GM12878 (cell line): ENCODE data around the gene SCLT1. TPM values are rescaled to one million over a fixed set of nuclear protein-coding genes. Genes with fewer than 3 reads are reported as not detected.

ENCODE experiments used
- ATAC-seq: fragments of 200-7000 bp; cut with Tn5 transposase; 3 replicates; pipeline ENCODE4 v1.9.1; 2020; ENCODE audit warnings: mild to moderate bottlenecking, moderate library complexity
- BruUV-seq: library from RNA; stranded (reverse); fragments of 400-500 nt; replicated peaks from 2 replicates; lab custom pipeline; 2021; lab: Mats Ljungman, UMichigan
- CTCF ChIA-PET: fragments of 300-600 bp; sonication (Branson Sonifier 250); formaldehyde crosslinking; extraction: SDS; loops from one replicate; lab custom pipeline; 2021; ENCODE audit warnings: inconsistent platforms; lab: Yijun Ruan, JAX
- POLR2A ChIA-PET: fragments of 350-600 bp; formaldehyde crosslinking; extraction: SDS; loops from one replicate; lab custom pipeline; 2021; ENCODE audit warnings: inconsistent platforms; lab: Charles Lee
- RAD21 ChIA-PET: fragments of 300-600 bp; sonication (Branson Sonifier 250); formaldehyde crosslinking; loops from one replicate; lab custom pipeline; 2023; ENCODE audit warnings: antibody characterized with exemption; ENCODE audit not compliant: unreplicated experiment; lab: Charles Lee
- SMC1A ChIA-PET: fragments of 300-600 bp; sonication (Branson Sonifier 250); formaldehyde crosslinking; loops from one replicate; lab custom pipeline; 2023; ENCODE audit not compliant: unreplicated experiment, uncharacterized antibody; lab: Charles Lee
- DNase-seq: peaks from one replicate; pipeline ENCODE4 v3.0.0-alpha.2; 2011; ENCODE audit warnings: low read depth, low spot score
- FAIRE-seq: peaks from 3 replicates; lab custom pipeline; 2011; peaks lifted over from hg19 to GRCh38; lab: Jason Lieb, UNC
- H2AFZ ChIP-seq: 2 replicates; pipeline ENCODE4 v1.6.0; 2011; ENCODE audit warnings: low read depth, low read length, control low read depth; ENCODE audit not compliant: control insufficient read depth
- H3K27ac ChIP-seq: 2 replicates; pipeline ENCODE4 v1.5.1; 2011; ENCODE audit warnings: control low read depth; ENCODE audit not compliant: control insufficient read depth, insufficient read depth
- H3K27me3 ChIP-seq, 2 experiments: replicated peaks in 1 of 2; 2 replicates each; pipeline versions ENCODE4 v1.6.0 to v1.6.1; 2011; ENCODE audit warnings: low read length in 1 of 2; ENCODE audit not compliant: control insufficient read depth in 2 of 2, insufficient read depth in 2 of 2
- H3K36me3 ChIP-seq, 2 experiments: 2 replicates each; pipeline ENCODE4 v1.5.1; 2011; ENCODE audit warnings: low read length in 1 of 2; ENCODE audit not compliant: control insufficient read depth in 2 of 2, insufficient read depth in 2 of 2
- H3K4me1 ChIP-seq: 2 replicates; pipeline ENCODE4 v1.6.1; 2011; ENCODE audit warnings: mild to moderate bottlenecking, low read length, moderate library complexity, mixed read lengths; ENCODE audit not compliant: control insufficient read depth, insufficient read depth
- H3K4me2 ChIP-seq: 2 replicates; pipeline ENCODE4 v1.6.0; 2011; ENCODE audit warnings: control low read depth; ENCODE audit not compliant: control insufficient read depth, insufficient read depth
- H3K4me3 ChIP-seq: fragments of 200-600 bp; sonication (generic); 2 replicates; pipeline ENCODE4 v1.5.1; 2016
- H3K79me2 ChIP-seq: 2 replicates; pipeline ENCODE4 v1.6.0; 2011; ENCODE audit warnings: low read length; ENCODE audit not compliant: control insufficient read depth, insufficient read depth
- H3K9ac ChIP-seq: 2 replicates; pipeline ENCODE4 v1.8.0; 2011; ENCODE audit warnings: low read length, control low read depth, mixed read lengths; ENCODE audit not compliant: control insufficient read depth, insufficient read depth
- H3K9me3 ChIP-seq: replicated peaks from 3 replicates; pipeline ENCODE4 v1.5.1; 2011; ENCODE audit warnings: mild to moderate bottlenecking, low read length; ENCODE audit not compliant: control insufficient read depth, insufficient read depth
- H4K20me1 ChIP-seq: 2 replicates; pipeline ENCODE4 v1.6.0; 2011; ENCODE audit not compliant: control insufficient read depth, insufficient read depth
- BCL3 ChIP-seq: IDR thresholded peaks from 2 replicates; pipeline ENCODE4 v1.6.1; 2011; ENCODE audit warnings: borderline replicate concordance, low read depth, mild to moderate bottlenecking, moderate library complexity, low read length; ENCODE audit not compliant: insufficient read depth, poor library complexity, severe bottlenecking
- FOS ChIP-seq: IDR thresholded peaks from 3 replicates; pipeline ENCODE4 v1.6.1; 2011; ENCODE audit warnings: borderline replicate concordance; ENCODE audit not compliant: insufficient read length; ENCODE audit errors: extremely low read depth
- HDAC6 ChIP-seq: fragments of 200-600 bp; sonication (generic); IDR thresholded peaks from one replicate; pipeline ENCODE4 v1.8.0; 2017; ENCODE audit warnings: antibody characterized with exemption; ENCODE audit not compliant: unreplicated experiment
- MEF2B ChIP-seq: fragments of 450-650 bp; IDR thresholded peaks from 2 replicates; pipeline ENCODE4 v1.6.1; 2018; ENCODE audit warnings: mild to moderate bottlenecking, moderate library complexity; ENCODE audit not compliant: partially characterized antibody, poor library complexity, severe bottlenecking
- MXI1 ChIP-seq: fragments of 150-350 bp; IDR thresholded peaks from 2 replicates; pipeline ENCODE4 v1.6.1; 2011; ENCODE audit warnings: low read depth, mild to moderate bottlenecking, inconsistent platforms, low read length, improper control_type of control experiment
- NR2C1 ChIP-seq: fragments of 450-650 bp; IDR thresholded peaks from 2 replicates; pipeline ENCODE4 v1.6.1; 2017; ENCODE audit warnings: antibody characterized with exemption, mild to moderate bottlenecking, moderate library complexity
- WGBS: methylation state at CpG from one replicate; pipeline ENCODE4 v1.1.6; 2016; ENCODE audit warnings: low lambda C conversion rate; ENCODE audit not compliant: insufficient replicate concordance, insufficient coverage; ENCODE audit errors: missing lambda C conversion rate; 5-methylcytosine and 5-hydroxymethylcytosine counted together
- in situ Hi-C: fragments of 300-500 bp; cut with MboI; formaldehyde crosslinking; loops from 9 replicates; pipeline ENCODE4 v1.14.3; 2018; ENCODE audit warnings: mixed read lengths
- intact Hi-C: fragments of 100-400 bp; cut with micrococcal nuclease; formaldehyde crosslinking; loops from one replicate; pipeline ENCODE4 v1.14.2; 2022; ENCODE audit not compliant: unreplicated experiment
- polyA plus RNA-seq, 11 experiments: library from polyadenylated mRNA; depleted of rRNA in 4 of 11; unstranded in 6 of 11; stranded (reverse) in 5 of 11; fragments of >200 nt; fragmentation: Nextera tagmentation in 4 of 11; fragmentation: Illumina TruSeq in 1 of 11; extraction: Ambion mirVana in 4 of 11; extraction: Trizol in 1 of 11; gene quantifications; 1 replicate in 1 of 11; 2 replicates in 10 of 11; pipeline versions ENCODE4 v1.2.1 to v1.2.3, GENCODE V29; 2011 to 2016; ENCODE audit warnings: inconsistent platforms in 2 of 11, missing spikeins in 2 of 11, low read depth in 1 of 11
- total RNA-seq, 4 experiments: library from RNA; depleted of rRNA in 3 of 4; stranded (reverse); fragments of >200 nt in 3 of 4; fragmentation: Illumina TruSeq in 1 of 4; extraction: Trizol in 1 of 4; gene quantifications; 2 replicates each; pipeline versions ENCODE4 v1.2.1 to v1.2.3, GENCODE V29; 2013 to 2021
- TF ChIP-seq, protein P1 (sequence below): fragments of 450-650 bp; IDR thresholded peaks from 2 replicates; pipeline ENCODE4 v1.6.1; 2017; ENCODE audit warnings: antibody characterized with exemption, mild to moderate bottlenecking, moderate library complexity

SCLT1 gene
- total and polyA plus RNA-seq, 10 of the 15 experiments (the other 5 are each of a cell fraction or from before 2014, with no cell fraction given), result 7.8 to 31.4 (median 19.6) TPM

DNA sequence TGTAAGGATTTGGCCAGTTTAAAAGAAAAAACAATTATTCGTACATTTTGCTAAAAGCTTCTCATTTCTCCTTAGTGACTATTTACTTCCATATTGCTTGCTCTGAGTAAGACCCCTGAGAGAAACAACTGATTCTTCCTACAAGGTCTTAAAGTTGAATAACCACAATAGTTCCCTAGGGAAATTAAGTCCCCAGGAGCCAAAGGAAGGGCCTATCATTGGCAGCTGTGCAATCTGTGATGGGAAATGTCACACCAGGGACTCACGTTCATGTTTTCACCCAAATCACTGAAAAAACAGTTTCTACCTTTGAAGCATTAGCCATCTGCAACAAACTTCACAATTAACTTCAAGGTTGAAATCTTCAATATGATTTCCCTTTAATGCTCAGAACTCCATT lies 217.1 kb downstream of the SCLT1 start:
- ChIA-PET SMC1A (interaction anchor here (1.0 to 1.5 kb wide), 6 partner anchors 9 to 39 kb away, joined by 3 to 6 read pairs (median 3); no protein-coding TSS in a partner anchor), CTCF (interaction anchor here (1.0 to 1.7 kb wide), 2 partner anchors 11 to 16 kb away, joined by 3 to 5 read pairs; no protein-coding TSS in a partner anchor), RAD21 (interaction anchor here (1.4 kb wide), 1 partner anchor 302 kb away, joined by 4 read pairs; no protein-coding TSS in a partner anchor), POLR2A (no interaction called here)
- Histone ChIP-seq H3K27me3 (no peaks in the 10 kb centered on the region), H3K4me1 (no peaks in the 10 kb centered on the region), H3K9ac (no peak overlapping the region), H3K27ac (no peak overlapping the region), H4K20me1 (no peaks in the 10 kb centered on the region), H3K4me3 (no peak overlapping the region), H3K9me3 (no peaks in the 10 kb centered on the region), H3K4me2 (no peak overlapping the region), H3K79me2 (no peaks in the 10 kb centered on the region), H3K36me3 (peaks cover 5 to 15% of the 10 kb centered on the region in 2 experiments; a peak in 3 of 4 replicates), H2AFZ (no peak overlapping the region)
- 48% methylated on average over 2 of the region's 2 CpGs for WGBS
- no TSS peak for BruUV-seq
- no peak for FAIRE-seq
- DNase-seq, result no peak
- in situ Hi-C loops, result no loop called here
- no peak for ATAC-seq
- intact Hi-C loops, result no loop called here
- TF ChIP-seq MEF2B (peak; percentile 90), FOS (no peak), BCL3 (peak; percentile 17), HDAC6 (no peak), MXI1 (no peak), NR2C1 (no peak)
- TF ChIP-seq, protein P1, sequence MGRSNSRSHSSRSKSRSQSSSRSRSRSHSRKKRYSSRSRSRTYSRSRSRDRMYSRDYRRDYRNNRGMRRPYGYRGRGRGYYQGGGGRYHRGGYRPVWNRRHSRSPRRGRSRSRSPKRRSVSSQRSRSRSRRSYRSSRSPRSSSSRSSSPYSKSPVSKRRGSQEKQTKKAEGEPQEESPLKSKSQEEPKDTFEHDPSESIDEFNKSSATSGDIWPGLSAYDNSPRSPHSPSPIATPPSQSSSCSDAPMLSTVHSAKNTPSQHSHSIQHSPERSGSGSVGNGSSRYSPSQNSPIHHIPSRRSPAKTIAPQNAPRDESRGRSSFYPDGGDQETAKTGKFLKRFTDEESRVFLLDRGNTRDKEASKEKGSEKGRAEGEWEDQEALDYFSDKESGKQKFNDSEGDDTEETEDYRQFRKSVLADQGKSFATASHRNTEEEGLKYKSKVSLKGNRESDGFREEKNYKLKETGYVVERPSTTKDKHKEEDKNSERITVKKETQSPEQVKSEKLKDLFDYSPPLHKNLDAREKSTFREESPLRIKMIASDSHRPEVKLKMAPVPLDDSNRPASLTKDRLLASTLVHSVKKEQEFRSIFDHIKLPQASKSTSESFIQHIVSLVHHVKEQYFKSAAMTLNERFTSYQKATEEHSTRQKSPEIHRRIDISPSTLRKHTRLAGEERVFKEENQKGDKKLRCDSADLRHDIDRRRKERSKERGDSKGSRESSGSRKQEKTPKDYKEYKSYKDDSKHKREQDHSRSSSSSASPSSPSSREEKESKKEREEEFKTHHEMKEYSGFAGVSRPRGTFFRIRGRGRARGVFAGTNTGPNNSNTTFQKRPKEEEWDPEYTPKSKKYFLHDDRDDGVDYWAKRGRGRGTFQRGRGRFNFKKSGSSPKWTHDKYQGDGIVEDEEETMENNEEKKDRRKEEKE, result no peak
